GM21529 (cell line): ENCODE measurements around the gene CCDC200.
"Not testable (repeated sequence)": the region's sequence is repeated elsewhere in the genome, so short reads cannot be mapped to it uniquely, and the experiment has no call there.

Experiments
- ATAC-seq: cut with Tn5 transposase; IDR thresholded peaks from one replicate; pipeline ENCODE4 v1.9.1; 2021; ENCODE audit not compliant: unreplicated experiment

Gene CCDC200

DNA sequence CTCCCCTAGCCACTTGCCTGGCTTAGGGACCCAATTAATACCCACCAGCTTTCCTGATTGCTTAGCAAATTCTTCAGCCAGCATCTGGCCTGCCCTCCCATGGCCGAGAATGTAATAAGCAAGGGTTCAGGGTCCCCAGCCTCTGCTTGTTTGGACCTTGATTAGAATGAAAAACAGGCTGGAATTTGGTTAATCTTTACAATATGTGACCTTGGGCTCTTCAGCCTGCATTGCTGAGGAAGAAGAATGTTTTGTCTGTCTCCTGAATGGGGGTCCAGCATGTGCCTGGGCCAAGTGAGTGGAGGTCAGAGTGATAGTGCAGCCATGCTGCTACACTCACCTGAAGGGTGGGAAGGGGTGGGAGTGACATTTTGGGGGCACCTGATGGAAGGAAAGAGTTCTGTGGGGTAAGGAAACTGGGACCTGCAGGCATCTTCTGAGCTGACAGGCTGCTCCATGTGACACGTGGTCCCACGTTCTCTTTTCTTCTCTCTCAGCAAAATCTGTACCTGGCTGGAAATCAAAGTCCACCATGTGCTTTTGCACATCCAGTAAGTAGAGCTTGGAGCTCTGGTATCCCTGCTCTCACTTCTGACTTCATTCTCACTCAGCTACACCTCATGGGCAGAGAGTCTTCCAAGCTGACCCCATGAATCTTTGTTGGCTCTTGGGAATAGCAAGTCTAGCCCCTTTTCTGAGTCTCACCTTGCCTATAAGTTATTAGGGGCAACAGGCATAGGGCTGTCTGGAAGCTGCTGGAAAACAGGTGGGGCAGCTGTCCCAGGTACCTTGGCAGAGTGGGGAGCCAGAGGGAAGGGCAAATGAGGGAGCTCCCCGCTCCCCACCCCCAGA lies 11.4 kb downstream of the CCDC200 start:
- ATAC-seq = no peak

DNA sequence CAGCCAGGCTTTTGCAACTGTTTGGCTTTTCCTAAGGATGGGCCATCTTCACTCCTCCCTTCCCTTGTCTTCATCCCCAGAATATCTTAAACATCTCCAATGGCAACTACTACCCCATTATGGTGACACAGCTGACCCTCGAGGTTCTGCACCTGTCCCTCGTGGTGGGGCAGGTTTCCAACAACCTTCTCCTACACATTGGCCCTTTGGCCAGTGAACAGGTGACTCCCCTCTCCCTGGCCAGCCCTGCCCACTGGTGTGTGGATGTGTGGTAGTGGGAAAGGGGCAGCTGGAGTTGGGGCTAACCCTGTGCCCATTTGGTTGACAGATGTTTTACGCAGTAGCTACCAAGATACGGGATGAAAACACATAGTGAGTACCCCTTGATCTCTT lies 12.1 kb downstream of the CCDC200 start:
- ATAC-seq = no peak

DNA sequence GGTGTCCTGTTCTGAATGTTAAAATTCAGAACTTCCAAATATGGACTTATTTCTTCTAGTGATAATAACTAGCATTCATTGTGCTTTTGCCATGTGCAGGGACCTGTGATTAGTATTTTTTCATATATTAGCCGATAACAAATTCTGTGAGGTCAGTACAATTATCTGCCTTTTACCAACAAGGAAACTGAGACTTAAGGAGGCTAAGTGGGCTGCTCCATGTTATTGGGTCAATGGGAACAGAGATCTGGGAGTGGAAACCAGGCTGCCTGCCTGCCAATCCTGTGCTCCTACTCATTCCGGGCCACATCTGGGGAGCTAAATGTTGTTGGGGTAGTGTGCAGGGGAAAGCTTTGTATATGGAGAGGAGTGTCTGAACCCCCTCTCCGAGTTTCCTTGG lies 13.1 kb downstream of the CCDC200 start:
- ATAC-seq = no peak

- no peak for ATAC-seq
These were observed 14.9 kb downstream of the CCDC200 start for GRCh38 chr17:43213545-43213944.

DNA sequence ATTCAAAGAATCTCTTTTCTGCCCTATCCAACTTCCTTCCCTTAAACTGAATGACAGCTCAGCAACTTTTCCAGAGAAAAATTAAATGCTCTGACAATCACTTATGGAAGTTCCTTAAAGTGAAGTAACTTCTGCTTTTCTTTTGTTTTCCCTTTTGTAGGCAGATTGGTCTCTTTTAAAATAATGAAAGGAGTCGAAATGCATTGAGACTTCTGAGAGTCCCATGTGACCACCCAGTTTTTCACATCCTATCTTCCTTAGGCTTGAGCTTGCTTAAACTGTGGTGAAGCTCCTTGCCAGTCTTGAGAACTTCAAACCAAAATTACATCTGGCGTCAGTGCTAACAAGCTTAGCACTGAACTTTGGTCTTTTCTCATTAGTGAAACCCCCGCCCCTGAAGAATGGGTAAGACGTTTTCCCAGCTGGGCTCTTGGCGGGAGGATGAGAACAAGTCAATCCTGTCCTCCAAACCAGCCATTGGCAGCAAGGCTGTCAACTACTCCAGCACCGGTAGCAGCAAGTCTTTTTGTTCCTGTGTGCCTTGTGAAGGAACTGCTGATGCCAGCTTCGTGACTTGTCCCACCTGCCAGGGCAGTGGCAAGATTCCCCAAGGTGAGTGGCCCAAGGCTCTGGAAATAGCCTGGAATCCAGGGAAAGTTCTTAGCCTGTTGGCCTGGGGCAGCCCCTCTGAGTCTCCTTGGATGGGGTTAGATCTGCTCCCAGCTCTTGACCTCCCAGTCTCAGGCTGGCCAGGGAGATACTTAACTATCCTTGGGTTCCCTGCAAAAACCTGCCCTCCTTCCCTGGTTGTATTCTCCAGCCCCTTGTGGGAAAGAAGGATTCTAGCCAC lies 15.6 kb downstream of the CCDC200 start:
- ATAC-seq = no peak

DNA sequence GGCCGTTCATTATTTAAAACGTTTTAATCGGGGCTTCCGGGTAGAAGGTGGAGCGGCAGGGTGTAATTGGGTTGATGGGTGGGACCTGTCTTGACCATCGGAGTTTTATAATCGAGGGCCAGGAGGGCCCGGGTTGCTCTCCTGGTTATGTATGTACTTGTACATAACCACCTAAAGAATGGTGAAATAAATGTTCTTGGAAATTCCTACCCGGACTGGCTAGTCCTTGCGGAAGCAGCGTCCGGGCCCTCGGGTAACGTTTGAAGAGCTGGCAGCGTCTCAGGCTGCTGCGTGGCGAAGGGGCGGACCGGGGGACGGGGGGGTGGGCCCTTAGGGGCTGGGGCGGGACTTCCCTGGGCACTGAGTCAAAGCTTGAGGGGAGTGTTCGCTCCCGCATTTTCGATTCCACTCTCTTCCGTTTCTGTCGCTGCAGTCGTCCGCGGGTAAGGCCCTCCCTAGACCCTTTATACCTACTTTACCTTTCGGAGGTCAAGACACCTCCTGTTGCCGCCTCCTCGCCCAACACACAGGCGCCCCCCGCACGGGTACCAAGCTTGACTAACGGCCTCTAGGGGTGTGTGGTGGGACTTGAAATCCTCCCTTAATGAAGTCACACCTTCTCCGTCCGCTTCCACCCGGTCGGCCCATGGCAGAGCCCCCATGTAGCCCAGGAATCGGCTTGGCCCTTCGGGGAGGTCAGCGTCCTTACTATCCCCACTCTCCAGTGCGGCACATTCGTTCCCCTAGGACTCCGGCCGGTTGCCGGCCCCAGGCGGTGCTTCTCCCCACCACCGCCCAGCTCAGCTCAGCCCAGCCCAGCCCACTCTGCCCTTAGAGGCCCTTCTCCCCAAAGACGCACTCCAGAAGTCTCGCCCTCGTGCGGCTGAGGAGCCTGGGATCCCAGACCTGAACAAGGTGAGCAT lies 16.7 kb downstream of the CCDC200 start, which contains the start of gene TMEM106A:
Gene TMEM106A (plus strand): TSS at position 396 of the 923 bp plus-strand sequence. CDS start 1,167 bp downstream, outside the sequence.
- peak; percentile 71 for ATAC-seq

DNA sequence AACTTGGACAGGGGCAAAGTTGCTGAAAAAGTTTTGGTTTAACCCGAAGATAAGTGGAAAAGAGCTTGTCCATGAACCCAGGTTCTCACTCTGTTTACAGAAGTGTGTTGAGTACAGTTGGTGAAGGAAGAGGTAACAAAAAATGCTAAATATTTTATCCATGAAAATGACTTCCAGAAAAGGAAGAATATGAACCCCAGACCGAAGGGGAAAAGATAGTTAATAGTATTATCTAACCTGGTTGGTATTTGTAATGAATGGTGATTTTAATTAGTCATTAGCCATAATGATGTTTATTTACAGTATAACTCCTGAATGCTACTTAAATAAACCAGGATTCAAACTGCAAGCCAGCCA lies 17.3 kb downstream of the CCDC200 start:
- ATAC-seq = no peak

DNA sequence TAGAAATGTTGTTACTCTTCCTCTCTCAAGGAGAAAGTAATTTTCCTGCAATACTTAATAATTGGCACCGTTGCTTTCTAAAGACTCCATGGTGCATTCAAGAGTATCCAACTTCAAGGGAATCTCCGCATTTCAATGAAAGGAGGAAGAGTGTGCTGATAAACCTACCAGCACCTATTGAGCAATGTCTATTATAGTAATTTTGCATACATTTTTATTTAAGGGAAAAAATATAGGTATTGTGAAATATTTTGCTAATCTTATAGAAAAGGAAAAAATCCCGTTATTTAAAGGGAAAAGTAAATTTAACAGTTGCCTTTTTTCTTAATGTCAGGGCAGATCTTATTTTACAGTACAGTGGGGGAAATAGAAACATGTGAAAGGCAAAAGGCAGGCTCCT lies 17.8 kb downstream of the CCDC200 start:
- no peak for ATAC-seq

GRCh38 chr17:43203013-43203412 lies 25.4 kb downstream of the CCDC200 start:
- not testable (repeated sequence) for ATAC-seq

GRCh38 chr17:43200127-43200526 lies 28.3 kb downstream of the CCDC200 start:
- ATAC-seq = no peak

GRCh38 chr17:43199633-43200032 lies 28.8 kb downstream of the CCDC200 start:
- no peak for ATAC-seq

GRCh38 chr17:43193251-43193650 lies 35.2 kb downstream of the CCDC200 start:
- no peak for ATAC-seq

- ATAC-seq = not testable (repeated sequence)
These were observed 41.8 kb downstream of the CCDC200 start for GRCh38 chr17:43186656-43187055.

- ATAC-seq = no peak
These were observed 44.5 kb downstream of the CCDC200 start for GRCh38 chr17:43183921-43184320.

- no peak for ATAC-seq
These were observed 52.3 kb downstream of the CCDC200 start for GRCh38 chr17:43176119-43176570.

- ATAC-seq = no peak
These were observed 53.0 kb downstream of the CCDC200 start for GRCh38 chr17:43175213-43176118.

DNA sequence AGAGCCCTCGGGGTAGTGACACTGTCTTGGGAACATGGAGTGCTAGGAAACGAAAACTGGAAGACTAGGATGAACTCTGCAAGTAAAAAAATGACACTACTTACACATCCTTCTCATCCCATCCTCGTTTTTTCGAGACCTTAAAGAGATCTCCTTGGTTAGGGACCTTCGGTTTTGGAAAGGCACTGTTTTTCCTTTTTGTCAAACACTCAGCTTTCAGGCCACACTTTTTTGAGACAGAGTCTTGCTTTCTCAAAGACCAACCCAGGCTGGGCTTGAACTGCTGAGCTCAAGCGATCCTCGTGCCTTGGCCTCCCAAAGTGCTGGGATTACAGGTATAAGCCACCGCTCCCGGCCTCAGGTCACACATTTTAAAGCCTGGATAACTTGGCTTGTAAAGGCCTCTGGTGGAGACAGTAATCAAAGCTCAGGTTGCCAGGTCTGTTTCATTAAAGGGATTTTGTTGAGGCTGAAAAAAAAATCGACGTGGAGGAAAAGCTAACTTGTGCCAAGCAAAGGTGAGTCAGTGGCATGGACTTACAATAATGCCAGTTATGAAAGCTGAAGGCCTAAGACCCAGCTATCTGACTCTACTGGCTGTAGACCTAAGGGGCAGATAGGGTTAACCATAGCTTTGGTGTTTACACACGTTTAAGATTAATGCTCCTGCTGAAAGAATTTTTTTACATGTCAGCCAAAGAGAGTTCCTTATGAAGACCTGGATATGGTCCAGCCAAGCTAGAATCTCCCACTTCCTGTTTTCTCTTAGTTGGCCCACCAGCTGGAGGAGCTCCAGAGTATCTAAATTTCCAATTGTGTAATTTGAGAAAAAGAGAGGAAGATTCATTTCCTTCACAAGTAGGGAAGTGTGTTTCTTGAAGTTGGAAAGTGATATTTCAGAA lies 56.6 kb downstream of the CCDC200 start:
- no peak for ATAC-seq
